Eye (tissue), 1 donor: Measurements from ENCODE around the gene LGALSL.

Experiments
- DNase-seq: peaks from one replicate; pipeline ENCODE4 v3.0.0-alpha.2; 2015

LGALSL gene

GRCh38 chr2:64472881-64473280 lies 18.9 kb downstream of the LGALSL start:
- DNase-seq = no peak

- DNase-seq = no peak
Observed at GRCh38 chr2:64474121-64474571, 20.2 kb downstream of the LGALSL start.

- DNase-seq = no peak
Observed at GRCh38 chr2:64474636-64475035, 20.7 kb downstream of the LGALSL start.

- DNase-seq = no peak
Observed at GRCh38 chr2:64477037-64477436, 23.1 kb downstream of the LGALSL start.

GRCh38 chr2:64477979-64478378 lies 24.0 kb downstream of the LGALSL start:
- no peak for DNase-seq

GRCh38 chr2:64478502-64479230 lies 24.7 kb downstream of the LGALSL start:
- no peak for DNase-seq

GRCh38 chr2:64479259-64480117 lies 25.5 kb downstream of the LGALSL start:
- DNase-seq = no peak

GRCh38 chr2:64481665-64482064 lies 27.7 kb downstream of the LGALSL start:
- no peak for DNase-seq

GRCh38 chr2:64482243-64482642 lies 28.3 kb downstream of the LGALSL start:
- no peak for DNase-seq

- no peak for DNase-seq
Observed at GRCh38 chr2:64482765-64483504, 29.0 kb downstream of the LGALSL start.

GRCh38 chr2:64485331-64485730 lies 31.4 kb downstream of the LGALSL start:
- DNase-seq = no peak

- peak; percentile 49 for DNase-seq
Observed at GRCh38 chr2:64485961-64486360, 32.0 kb downstream of the LGALSL start.

GRCh38 chr2:64487256-64488049 lies 33.5 kb downstream of the LGALSL start:
- peak; percentile 26 for DNase-seq

- DNase-seq = peak; percentile 88
Observed at GRCh38 chr2:64488050-64488974, 34.4 kb downstream of the LGALSL start.

- no peak for DNase-seq
Observed at GRCh38 chr2:64489081-64489751, 35.3 kb downstream of the LGALSL start.

GRCh38 chr2:64491426-64491825 lies 37.5 kb downstream of the LGALSL start:
- no peak for DNase-seq

- no peak for DNase-seq
Observed at GRCh38 chr2:64492272-64492671, 38.3 kb downstream of the LGALSL start.

GRCh38 chr2:64492821-64493220 lies 38.9 kb downstream of the LGALSL start:
- DNase-seq = no peak

- DNase-seq = no peak
Observed at GRCh38 chr2:64493788-64494187, 39.8 kb downstream of the LGALSL start.

- no peak for DNase-seq
Observed at GRCh38 chr2:64498438-64498837, 44.5 kb downstream of the LGALSL start.

GRCh38 chr2:64500549-64500948 lies 46.6 kb downstream of the LGALSL start:
- no peak for DNase-seq
